Measurements from ENCODE around the gene NOTCH1. TPM values are rescaled to one million over a fixed set of nuclear protein-coding genes. Genes with fewer than 3 reads are reported as not detected.

The NOTCH1 gene
- total and polyA plus RNA-seq, 2 of the 8 experiments (the other 6 are each of a cell fraction or from before 2014, with no cell fraction given) = 6.9 to 55.6 TPM

DNA sequence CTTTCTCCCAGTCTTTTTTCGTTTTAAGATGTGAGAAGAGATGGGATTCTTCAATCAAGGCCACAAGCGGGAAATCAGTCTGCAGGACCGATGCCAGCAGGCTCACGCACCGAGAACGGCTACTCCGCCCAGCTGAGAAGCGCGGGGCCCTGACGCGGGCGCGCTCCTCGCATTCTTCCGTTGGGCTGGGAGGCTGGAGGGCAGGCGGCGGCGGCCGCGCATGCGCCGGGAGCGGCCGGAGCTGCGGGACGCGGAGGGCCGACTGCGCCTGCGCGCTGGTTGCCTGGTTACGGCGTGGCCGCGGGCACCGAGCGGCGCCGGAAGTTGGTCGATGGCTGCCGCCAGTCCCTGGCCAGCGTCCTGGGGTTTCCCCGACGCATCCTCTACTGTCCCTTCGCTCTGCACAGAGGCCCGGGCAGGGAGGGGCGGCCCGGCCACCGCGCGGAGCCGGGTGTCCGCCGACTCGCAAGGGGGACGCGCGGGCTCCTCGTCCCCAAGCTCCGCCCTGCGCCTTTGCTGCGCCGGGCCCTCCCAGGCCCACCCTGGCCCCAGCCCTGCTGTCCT, 62.2 kb downstream of the NOTCH1 start:
- peaks cover 2 to 13% (median 3%) of the 10 kb centered on the region in 4 experiments for H3K4me1 ChIP-seq (replicated peaks in 1 of 4; ENCODE audit: control insufficient read depth in 3 of 4, insufficient read depth in 4 of 4, low read length in 3 of 4)
- DNase-seq (ENCODE audit: low read depth in 1 of 2, low spot score in 2 of 2) = peak; percentile 67 to 98
- H3K18ac ChIP-seq (ENCODE audit: extremely low read depth, low read length) = peak overlapping the region; percentile 84
- H3K4me3 ChIP-seq (ENCODE audit: extremely low read depth in 1 of 4, insufficient read depth in 2 of 4, low read depth in 3 of 4, low read length in 4 of 4) = peak overlapping the region; percentile 74 to 98 (median 79)
- no peak overlapping the region for H3K23ac ChIP-seq (ENCODE audit: insufficient read length)
- peak overlapping the region; percentile 93 for H2BK120ac ChIP-seq (replicated peaks; ENCODE audit: low read depth, low read length)
- no peaks in the 10 kb centered on the region for H3K9me3 ChIP-seq (ENCODE audit: insufficient read depth in 2 of 2, low read depth in 1 of 2, low read length in 1 of 2)
- peak overlapping the region; percentile 86 to 95 (median 95) for H3K9ac ChIP-seq (replicated peaks in 1 of 4; ENCODE audit: extremely low read depth in 1 of 4, low read depth in 3 of 4, low read length in 3 of 4)
- CTCF ChIA-PET (ENCODE audit: partially characterized antibody) = interaction anchor here (1.2 to 8.9 kb wide), 10 partner anchors 25 to 189 kb away, joined by 3 to 253 read pairs (median 10); no protein-coding TSS in a partner anchor
- POLR2A ChIA-PET (ENCODE audit: partially characterized antibody) = interaction anchor here (0.9 to 1.7 kb wide), 4 partner anchors 8 to 148 kb away, joined by 3 to 4 read pairs (median 3); no protein-coding TSS in a partner anchor
- 1% methylated on average over 16 of the region's 63 CpGs; no CpG with 5 or more reads in 1 of the 2 experiments for WGBS, 2 experiments (ENCODE audit: extremely low coverage in 1 of 2, insufficient coverage in 1 of 2, insufficient read length in 1 of 2, insufficient replicate concordance in 2 of 2, low coverage in 1 of 2, low lambda C conversion rate in 2 of 2, missing lambda C conversion rate in 1 of 2)
- H3K27ac ChIP-seq (ENCODE audit: low read depth, low read length) = peak overlapping the region; percentile 100
- no peaks in the 10 kb centered on the region; the same call in none of the 2 replicates for H3K79me1 ChIP-seq (ENCODE audit: low read depth, low read length)
- H2AK5ac ChIP-seq (ENCODE audit: low read depth, low read length) = no peak overlapping the region
- H2BK12ac ChIP-seq (ENCODE audit: low read depth, low read length) = 0 out of 2 replicates have a peak overlapping the region, but pooled peaks have one; percentile 44
- H4K8ac ChIP-seq (ENCODE audit: extremely low read depth, insufficient read depth, low read length) = peak overlapping the region; percentile 97
- H3K27me3 ChIP-seq (replicated peaks in 1 of 4; ENCODE audit: control insufficient read depth in 3 of 4, extremely low read depth in 1 of 4, insufficient read depth in 3 of 4, low read length in 3 of 4) = no peaks in the 10 kb centered on the region
- peak overlapping the region; percentile 100 for H3K4ac ChIP-seq (replicated peaks; ENCODE audit: insufficient read length, low read depth, low read length)
- H3K56ac ChIP-seq (replicated peaks; ENCODE audit: insufficient read length, low read depth, low read length) = peak overlapping the region; percentile 100
- peak overlapping the region; percentile 90; the same call in 1 of the 2 replicates for H2AFZ ChIP-seq (ENCODE audit: low read length)
- peak overlapping the region; percentile 98 for H4K91ac ChIP-seq (replicated peaks; ENCODE audit: insufficient read length, low read length)
- peak overlapping the region; percentile 57 to 95 for H3K4me2 ChIP-seq (ENCODE audit: insufficient read depth in 1 of 2, low read depth in 2 of 2, low read length in 2 of 2)
- peak overlapping the region; percentile 99 for H4K5ac ChIP-seq (ENCODE audit: insufficient read length, low read depth, low read length)
- peaks cover 9% of the 10 kb centered on the region; the same call in 1 of the 2 replicates for H3K23me2 ChIP-seq (ENCODE audit: low read depth, low read length)
- H2BK5ac ChIP-seq (ENCODE audit: low read depth, low read length) = peak overlapping the region; percentile 97
- H2BK15ac ChIP-seq (ENCODE audit: low read length) = peak overlapping the region; percentile 100
- peaks cover 8 to 17% of the 10 kb centered on the region in 2 experiments for H4K20me1 ChIP-seq (replicated peaks in 1 of 2; ENCODE audit: control insufficient read depth in 1 of 2, insufficient read depth in 2 of 2, low read length in 2 of 2)
- H3K79me2 ChIP-seq (ENCODE audit: control insufficient read depth in 1 of 2, insufficient read depth in 2 of 2, low read length in 2 of 2) = peaks cover 18 to 35% of the 10 kb centered on the region in 2 experiments
- no peaks in the 10 kb centered on the region for H3K36me3 ChIP-seq (ENCODE audit: control insufficient read depth in 2 of 4, insufficient read depth in 4 of 4, low read length in 3 of 4)
- no peak overlapping the region for H2BK20ac ChIP-seq (ENCODE audit: low read length)
- no peak for FAIRE-seq
- H3K14ac ChIP-seq (ENCODE audit: insufficient read length) = no peak overlapping the region
- TF ChIP-seq MAX (IDR thresholded peaks at IDR 0.05) (no peak), ZNF274 (IDR thresholded peaks at IDR 0.05; ENCODE audit: borderline replicate concordance, extremely low read depth, low read length) (no peak), POU5F1 (IDR thresholded peaks at IDR 0.05; ENCODE audit: low read depth, low read length) (no peak), POLR2A (IDR thresholded peaks at IDR 0.05; ENCODE audit: control extremely low read depth in 1 of 2, low read depth in 2 of 2, low read length in 2 of 2) (peak in 1 of 2 experiments; percentile 81; a peak in 2 of 3 replicates), KDM5A (IDR thresholded peaks at IDR 0.05; ENCODE audit: low read length) (no peak), PHF8 (conservative IDR thresholded peaks at IDR 0.05; ENCODE audit: low read depth, low read length) (peak; percentile 89), CEBPB (IDR thresholded peaks at IDR 0.05; ENCODE audit: low read depth, low read length) (no peak), SP4 (IDR thresholded peaks at IDR 0.05; ENCODE audit: low read length) (no peak), RBBP5 (IDR thresholded peaks at IDR 0.05; ENCODE audit: borderline replicate concordance, low read depth, low read length) (no peak), KDM4A (IDR thresholded peaks at IDR 0.05; ENCODE audit: low read depth, low read length, severe bottlenecking) (no peak), CBX5 (IDR thresholded peaks at IDR 0.05; ENCODE audit: low read depth, low read length) (no peak), ASH2L (IDR thresholded peaks at IDR 0.05; ENCODE audit: low read length) (peak; percentile 27)
- TF ChIP-seq, protein P1, sequence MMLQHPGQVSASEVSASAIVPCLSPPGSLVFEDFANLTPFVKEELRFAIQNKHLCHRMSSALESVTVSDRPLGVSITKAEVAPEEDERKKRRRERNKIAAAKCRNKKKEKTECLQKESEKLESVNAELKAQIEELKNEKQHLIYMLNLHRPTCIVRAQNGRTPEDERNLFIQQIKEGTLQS (IDR thresholded peaks at IDR 0.05; ENCODE audit: insufficient read depth, low read depth, low read length) = no peak
